Small intestine (tissue), 7 donors: ENCODE measurements around the gene RRAGD. TPM values are rescaled to one million over a fixed set of nuclear protein-coding genes. Genes with fewer than 3 reads are reported as not detected.

Source experiments
- DNase-seq, 2 donors: peaks; one replicate each; pipeline versions ENCODE4 v3.0.0 to v3.0.0-alpha.2; 2013
- FAIRE-seq: peaks from 2 replicates; lab custom pipeline; 2012; peaks lifted over from hg19 to GRCh38; lab: Jason Lieb, UNC
- H3K27ac ChIP-seq, 3 donors: one replicate each; pipeline ENCODE4 v1.5.1; 2013; ENCODE audit warnings: low read length in 2 of 3, mild to moderate bottlenecking in 2 of 3, control low read depth in 1 of 3, inconsistent platforms in 1 of 3, low read depth in 1 of 3, moderate library complexity in 1 of 3
- H3K27me3 ChIP-seq, 3 donors: one replicate each; pipeline ENCODE4 v1.6.1; 2013; ENCODE audit warnings: low read length in 3 of 3, inconsistent platforms in 1 of 3; ENCODE audit not compliant: control insufficient read depth in 3 of 3, insufficient read depth in 3 of 3
- H3K36me3 ChIP-seq, 3 donors: one replicate each; pipeline ENCODE4 v1.6.1; 2013; ENCODE audit warnings: low read length in 3 of 3, inconsistent platforms in 1 of 3, low read depth in 1 of 3, mild to moderate bottlenecking in 1 of 3, moderate library complexity in 1 of 3; ENCODE audit not compliant: control insufficient read depth in 3 of 3, insufficient read depth in 2 of 3
- H3K4me1 ChIP-seq, 3 donors: one replicate each; pipeline ENCODE4 v1.6.1; 2013; ENCODE audit warnings: low read length in 2 of 3, inconsistent platforms in 1 of 3, low read depth in 1 of 3, mild to moderate bottlenecking in 1 of 3, moderate library complexity in 1 of 3; ENCODE audit not compliant: control insufficient read depth in 3 of 3, insufficient read depth in 2 of 3
- H3K4me3 ChIP-seq, 3 donors: one replicate each; pipeline ENCODE4 v1.5.1; 2013; ENCODE audit warnings: low read length in 3 of 3, control low read depth in 1 of 3, inconsistent platforms in 1 of 3, low read depth in 1 of 3, mild to moderate bottlenecking in 1 of 3, moderate library complexity in 1 of 3
- H3K9me3 ChIP-seq, 2 donors: one replicate each; pipeline ENCODE4 v1.6.1; 2013; ENCODE audit warnings: low read depth in 1 of 2, low read length in 1 of 2; ENCODE audit not compliant: control insufficient read depth in 2 of 2, insufficient read depth in 1 of 2
- WGBS, 3 donors: extraction: QIAGEN DNeasy Blood & Tissue Kit; methylation state at CpG; one replicate each; pipeline ENCODE4 v1.1.7; 2013; 5-methylcytosine and 5-hydroxymethylcytosine counted together
- polyA plus RNA-seq, 4 donors: library from polyadenylated mRNA; stranded (reverse) in 3 of 4; unstranded in 1 of 4; fragments of 200-250 nt in 3 of 4; fragments of 120-200 nt in 1 of 4; gene quantifications; one replicate each; pipeline versions ENCODE4 v1.2.1 to v1.2.3, GENCODE V29; 2013
- donor health status: healthy with polysubstance abuse.
- donor health status: control.
- donor health status: control.
- donor health status: Bipolar disorder and iron deficiency.
- donor health status: healthy.

Gene RRAGD
- polyA plus RNA-seq, 4 donors: 0.67 to 63.9 (median 2.6) TPM

- no peaks in the 10 kb centered on the region for H3K36me3 ChIP-seq
- H3K27me3 ChIP-seq: peaks cover 4 to 12% (median 4%) of the 10 kb centered on the region in 3 donors
- peaks cover 0 to 22% (median 4%) of the 10 kb centered on the region in 3 donors for H3K4me1 ChIP-seq
- FAIRE-seq (no peak), DNase-seq (peak in 1 of 2 donors; percentile 2)
- H3K4me3 ChIP-seq: no peak overlapping the region
- WGBS, 3 donors: 31 to 62% (median 43%) methylated on average over 10 of the region's 10 CpGs
- H3K9me3 ChIP-seq: no peaks in the 10 kb centered on the region
- H3K27ac ChIP-seq: no peak overlapping the region
These were observed 1.8 kb downstream of the RRAGD start for GRCh38 chr6:89410231-89410761.

- no peak for FAIRE-seq
- H3K27ac ChIP-seq: peak overlapping the region in 1 of 3 donors; percentile 5
- 78 to 83% (median 81%) methylated on average over 7 of the region's 7 CpGs for WGBS, 3 donors
- H3K4me3 ChIP-seq: no peak overlapping the region
- H3K4me1 ChIP-seq: peaks cover 0 to 22% (median 4%) of the 10 kb centered on the region in 3 donors
- no peaks in the 10 kb centered on the region for H3K36me3 ChIP-seq
- no peaks in the 10 kb centered on the region for H3K9me3 ChIP-seq
- DNase-seq: no peak
- peaks cover 4 to 12% (median 4%) of the 10 kb centered on the region in 3 donors for H3K27me3 ChIP-seq
These were observed 2.5 kb downstream of the RRAGD start for GRCh38 chr6:89409461-89410035.

- Histone ChIP-seq H3K27ac (no peak overlapping the region), H3K4me3 (no peak overlapping the region), H3K27me3 (peaks cover 0 to 2% (median 0%) of the 10 kb centered on the region in 3 donors), H3K4me1 (peaks cover 0 to 5% (median 0%) of the 10 kb centered on the region in 3 donors), H3K9me3 (no peaks in the 10 kb centered on the region), H3K36me3 (no peaks in the 10 kb centered on the region)
- DNase-seq (no peak), FAIRE-seq (no peak)
- 67 to 72% (median 67%) methylated on average over 10 of the region's 10 CpGs for WGBS, 3 donors
These were observed 5.9 kb downstream of the RRAGD start for GRCh38 chr6:89406141-89406540.

GRCh38 chr6:89404512-89404911 is 7.6 kb downstream of the RRAGD start:
- Histone ChIP-seq H3K36me3 (no peaks in the 10 kb centered on the region), H3K27me3 (peaks cover 0 to 1% (median 0%) of the 10 kb centered on the region in 3 donors), H3K4me1 (no peaks in the 10 kb centered on the region), H3K27ac (no peak overlapping the region), H3K9me3 (no peaks in the 10 kb centered on the region), H3K4me3 (no peak overlapping the region)
- no peak for DNase-seq
- no peak for FAIRE-seq
- 61 to 71% (median 67%) methylated on average over 3 of the region's 3 CpGs for WGBS, 3 donors

- Histone ChIP-seq H3K36me3 (no peaks in the 10 kb centered on the region), H3K9me3 (no peaks in the 10 kb centered on the region), H3K4me3 (no peak overlapping the region), H3K27me3 (no peaks in the 10 kb centered on the region), H3K4me1 (no peaks in the 10 kb centered on the region), H3K27ac (no peak overlapping the region)
- DNase-seq: no peak
- FAIRE-seq: no peak
- WGBS, 3 donors: 83 to 90% (median 86%) methylated on average over 6 of the region's 6 CpGs
These were observed 9.3 kb downstream of the RRAGD start for GRCh38 chr6:89402776-89403175.

- no peak for DNase-seq
- Histone ChIP-seq H3K27ac (no peak overlapping the region), H3K4me1 (no peaks in the 10 kb centered on the region), H3K27me3 (no peaks in the 10 kb centered on the region), H3K36me3 (no peaks in the 10 kb centered on the region), H3K4me3 (no peak overlapping the region), H3K9me3 (no peaks in the 10 kb centered on the region)
- FAIRE-seq: no peak
- 66 to 74% (median 70%) methylated on average over 6 of the region's 6 CpGs for WGBS, 3 donors
These were observed 11.1 kb downstream of the RRAGD start for GRCh38 chr6:89400912-89401399.

GRCh38 chr6:89400050-89400449 is 12.0 kb downstream of the RRAGD start:
- WGBS, 3 donors: 92 to 96% (median 96%) methylated on average over 3 of the region's 3 CpGs
- no peak for DNase-seq
- Histone ChIP-seq H3K4me1 (no peaks in the 10 kb centered on the region), H3K36me3 (no peaks in the 10 kb centered on the region), H3K4me3 (no peak overlapping the region), H3K9me3 (no peaks in the 10 kb centered on the region), H3K27me3 (no peaks in the 10 kb centered on the region), H3K27ac (no peak overlapping the region)
- FAIRE-seq: no peak

- H3K9me3 ChIP-seq: no peaks in the 10 kb centered on the region
- H3K4me3 ChIP-seq: no peak overlapping the region
- H3K4me1 ChIP-seq: no peaks in the 10 kb centered on the region
- WGBS, 3 donors: 73 to 76% (median 75%) methylated on average over 7 of the region's 7 CpGs
- no peak overlapping the region for H3K27ac ChIP-seq
- no peaks in the 10 kb centered on the region for H3K27me3 ChIP-seq
- DNase-seq (no peak), FAIRE-seq (no peak)
- H3K36me3 ChIP-seq: no peaks in the 10 kb centered on the region
These were observed 13.1 kb downstream of the RRAGD start for GRCh38 chr6:89398762-89399525.
